CD4-positive, alpha-beta T cell (primary cell): Measurements from ENCODE around the gene TMEM139. TPM values are rescaled to one million over a fixed set of nuclear protein-coding genes. Genes with fewer than 3 reads are reported as not detected.

Source experiments
- ATAC-seq: fragments of 200-7000 bp; cut with Tn5 transposase; one replicate; pipeline ENCODE4 v1.10.0; 2022; ENCODE audit warnings: mild to moderate bottlenecking; ENCODE audit not compliant: poor library complexity
- CTCF ChIA-PET: fragments of 350-600 bp; sonication (Branson Sonifier 250); formaldehyde crosslinking; loops from one replicate; lab custom pipeline; 2021; ENCODE audit warnings: antibody characterized with exemption, inconsistent platforms; lab: Charles Lee
- POLR2A ChIA-PET: fragments of 350-600 bp; sonication (Branson Sonifier 250); formaldehyde crosslinking; loops from one replicate; lab custom pipeline; 2021; ENCODE audit warnings: antibody characterized with exemption, inconsistent platforms; lab: Charles Lee
- DNase-seq, 14 experiments: peaks; one replicate each; pipeline ENCODE4 v3.0.0-alpha.2; 2013 to 2020; ENCODE audit warnings: mixed read lengths in 2 of 14
- H3K27ac ChIP-seq, 2 donors: one replicate each; pipeline versions ENCODE4 v1.5.1 to v1.7.0; 2013; ENCODE audit warnings: low read length in 2 of 2, low read depth in 1 of 2, mild to moderate bottlenecking in 1 of 2
- H3K27me3 ChIP-seq, 2 experiments: 1 replicate in 1 of 2; 2 replicates in 1 of 2; pipeline versions ENCODE4 v1.6.1 to v1.7.0; 2013; ENCODE audit warnings: low read length in 2 of 2, control low read depth in 1 of 2, mild to moderate bottlenecking in 1 of 2, moderate library complexity in 1 of 2; ENCODE audit not compliant: insufficient read depth in 2 of 2, control insufficient read depth in 1 of 2
- H3K36me3 ChIP-seq: one replicate; pipeline ENCODE4 v1.6.1; 2013; ENCODE audit warnings: low read length, control low read depth; ENCODE audit not compliant: insufficient read depth
- H3K4me1 ChIP-seq: one replicate; pipeline ENCODE4 v1.6.1; 2013; ENCODE audit warnings: low read length, control low read depth; ENCODE audit not compliant: insufficient read depth
- H3K4me3 ChIP-seq: one replicate; pipeline ENCODE4 v1.5.1; 2013; ENCODE audit warnings: mild to moderate bottlenecking, low read length, moderate library complexity
- H3K9me3 ChIP-seq, 2 experiments: 1 replicate in 1 of 2; 2 replicates in 1 of 2; pipeline versions ENCODE4 v1.6.1 to v1.7.0; 2013; ENCODE audit warnings: low read length in 2 of 2, mild to moderate bottlenecking in 2 of 2, control low read depth in 1 of 2, moderate library complexity in 1 of 2; ENCODE audit not compliant: control insufficient read depth in 1 of 2, insufficient read depth in 1 of 2
- H3K27ac Mint-ChIP-seq: one replicate; pipeline ENCODE4 v1.8.0; 2020; ENCODE audit warnings: mixed read lengths
- H3K27me3 Mint-ChIP-seq: one replicate; pipeline ENCODE4 v1.8.0; 2021; ENCODE audit warnings: mixed read lengths
- H3K36me3 Mint-ChIP-seq: one replicate; pipeline ENCODE4 v1.8.0; 2021; ENCODE audit warnings: low read depth, mixed read lengths
- H3K4me1 Mint-ChIP-seq: one replicate; pipeline ENCODE4 v1.8.0; 2021; ENCODE audit warnings: low read depth, mixed read lengths
- H3K4me3 Mint-ChIP-seq: one replicate; pipeline ENCODE4 v1.8.0; 2020; ENCODE audit warnings: mild to moderate bottlenecking, mixed read lengths
- H3K9me3 Mint-ChIP-seq: one replicate; pipeline ENCODE4 v1.8.0; 2020; ENCODE audit warnings: mixed read lengths
- CTCF ChIP-seq: fragments of 200-600 bp; IDR thresholded peaks from one replicate; pipeline ENCODE4 v1.8.0; 2022; ENCODE audit warnings: antibody characterized with exemption, mild to moderate bottlenecking
- intact Hi-C, 2 experiments: fragments of 100-400 bp; cut with DNase I in 1 of 2; cut with micrococcal nuclease in 1 of 2; formaldehyde crosslinking; loops; one replicate each; pipeline versions ENCODE4 v1.15.1 to v1.9.0; 2023 to 2025; cut with DNase I, micrococcal nuclease
- total RNA-seq, 174 experiments: library from RNA in 2 of 174; stranded (reverse) in 2 of 174; gene quantifications; one replicate each; pipeline ENCODE4 v1.2.3 and lab custom pipeline; 2021 to 2026

TMEM139 gene
- total RNA-seq, 2 experiments from 2014 or later, result 0.20 to 0.27 TPM

GRCh38 chr7:143247372-143247771, 37.4 kb upstream of the TMEM139 start:
- intact Hi-C loops, result no loop called here

GRCh38 chr7:143248761-143249354, 35.9 kb upstream of the TMEM139 start:
- Histone ChIP-seq H3K4me3 (no peak overlapping the region), H3K27ac (peak overlapping the region in 1 of 2 donors; percentile 10), H3K27me3 (no peaks in the 10 kb centered on the region), H3K36me3 (no peaks in the 10 kb centered on the region), H3K9me3 (peaks cover 6 to 11% of the 10 kb centered on the region in 2 experiments), H3K4me1 (peaks cover 54% of the 10 kb centered on the region)
- Mint-ChIP-seq H3K27ac (no peak overlapping the region), H3K4me3 (peak overlapping the region; percentile 23), H3K27me3 (no peaks in the 10 kb centered on the region), H3K9me3 (peaks cover 20% of the 10 kb centered on the region), H3K4me1 (peaks cover 97% of the 10 kb centered on the region), H3K36me3 (peaks cover 39% of the 10 kb centered on the region)
- ChIA-PET CTCF (interaction anchor here (2.7 to 3.6 kb wide), 2 partner anchors 8 to 51 kb away, joined by 9 to 17 read pairs; no protein-coding TSS in a partner anchor), POLR2A (interaction anchor here (0.9 to 5.3 kb wide), 6 partner anchors 8 to 441 kb away, joined by 3 to 40 read pairs (median 8); partner anchors contain the start of genes CASP2 and GSTK1)
- intact Hi-C loops, result no loop called here
- TF ChIP-seq CTCF, result no peak
- DNase-seq (no peak), ATAC-seq (no peak)

More at GRCh38 chr7:143247372-143247771, 37.4 kb upstream of the TMEM139 start:
- POLR2A ChIA-PET, result interaction anchor here (0.6 to 2.1 kb wide), 3 partner anchors 12 to 41 kb away, joined by 3 to 8 read pairs (median 5); partner anchors contain the start of gene CASP2
- H3K36me3 Mint-ChIP-seq, result peaks cover 27% of the 10 kb centered on the region
- H3K9me3 Mint-ChIP-seq, result peaks cover 13% of the 10 kb centered on the region
- Histone ChIP-seq H3K27ac (no peak overlapping the region), H3K4me1 (peaks cover 49% of the 10 kb centered on the region), H3K27me3 (no peaks in the 10 kb centered on the region), H3K36me3 (no peaks in the 10 kb centered on the region), H3K4me3 (no peak overlapping the region), H3K9me3 (peaks cover 0 to 6% of the 10 kb centered on the region in 2 experiments)
- CTCF ChIA-PET, result interaction anchor here (1.3 to 1.7 kb wide), 2 partner anchors 52 to 133 kb away, joined by 3 to 4 read pairs; no protein-coding TSS in a partner anchor
- H3K27me3 Mint-ChIP-seq, result no peaks in the 10 kb centered on the region
- peak overlapping the region; percentile 13 for H3K4me3 Mint-ChIP-seq
- ATAC-seq (no peak), DNase-seq (no peak)
- TF ChIP-seq CTCF, result no peak
- no peak overlapping the region for H3K27ac Mint-ChIP-seq
- peaks cover 90% of the 10 kb centered on the region for H3K4me1 Mint-ChIP-seq

- DNase-seq (no peak), ATAC-seq (no peak)
- Histone ChIP-seq H3K27me3 (no peaks in the 10 kb centered on the region), H3K4me3 (no peak overlapping the region), H3K9me3 (peaks cover 10 to 11% of the 10 kb centered on the region in 2 experiments), H3K36me3 (no peaks in the 10 kb centered on the region), H3K4me1 (peaks cover 54% of the 10 kb centered on the region), H3K27ac (peak overlapping the region; percentile 24 to 32)
- TF ChIP-seq CTCF, result no peak
- Mint-ChIP-seq H3K4me1 (peaks cover 96% of the 10 kb centered on the region), H3K4me3 (no peak overlapping the region), H3K27ac (peak overlapping the region; percentile 77), H3K27me3 (no peaks in the 10 kb centered on the region), H3K36me3 (peaks cover 45% of the 10 kb centered on the region), H3K9me3 (peaks cover 25% of the 10 kb centered on the region)
- intact Hi-C loops, result loop anchor here in 1 of 2 experiments (5.0 kb wide), 1 partner anchor 157 kb away; the partner anchor contains the start of gene EPHA1
- CTCF ChIA-PET, result interaction anchor here (1.0 to 3.6 kb wide), 4 partner anchors 10 to 130 kb away, joined by 3 to 17 read pairs (median 6); no protein-coding TSS in a partner anchor
- POLR2A ChIA-PET, result interaction anchor here (0.9 to 5.3 kb wide), 10 partner anchors 9 to 457 kb away, joined by 3 to 40 read pairs (median 4); partner anchors contain the start of genes CASP2 and GSTK1
These were observed 34.6 kb upstream of the TMEM139 start for GRCh38 chr7:143250199-143250598.
